H1 (cell line): ENCODE measurements around the gene TPPP.

Experiments
- EGR1 ChIP-seq: IDR thresholded peaks from 2 replicates; pipeline ENCODE4 v1.6.1; 2011; ENCODE audit warnings: low read depth, low read length, borderline replicate concordance
- SIRT6 ChIP-seq: IDR thresholded peaks from one replicate; pipeline ENCODE4 v1.7.1; 2012; ENCODE audit warnings: low read length, inconsistent platforms

GRCh38 chr5:669111-669841 is 23.9 kb downstream of the TPPP start:
- TF ChIP-seq SIRT6 (no peak), EGR1 (no peak)
